ENCODE results near the gene MYEF2. TPM values are rescaled to one million over a fixed set of nuclear protein-coding genes. Genes with fewer than 3 reads are reported as not detected.

MYEF2 gene
- total RNA-seq, 1 donor from 2014 or later, result 140 TPM

- Mint-ChIP-seq H3K36me3 (no peaks in the 10 kb centered on the region), H3K4me3 (no peak overlapping the region), H3K9me3 (no peaks in the 10 kb centered on the region), H3K27me3 (ENCODE audit: insufficient read depth, low read depth) (peaks cover 3% of the 10 kb centered on the region), H3K4me1 (peaks cover 2% of the 10 kb centered on the region), H3K27ac (no peak overlapping the region)
- no peaks in the 10 kb centered on the region for H3K9me3 ChIP-seq (ENCODE audit: low read depth)
- TF ChIP-seq, protein P1, sequence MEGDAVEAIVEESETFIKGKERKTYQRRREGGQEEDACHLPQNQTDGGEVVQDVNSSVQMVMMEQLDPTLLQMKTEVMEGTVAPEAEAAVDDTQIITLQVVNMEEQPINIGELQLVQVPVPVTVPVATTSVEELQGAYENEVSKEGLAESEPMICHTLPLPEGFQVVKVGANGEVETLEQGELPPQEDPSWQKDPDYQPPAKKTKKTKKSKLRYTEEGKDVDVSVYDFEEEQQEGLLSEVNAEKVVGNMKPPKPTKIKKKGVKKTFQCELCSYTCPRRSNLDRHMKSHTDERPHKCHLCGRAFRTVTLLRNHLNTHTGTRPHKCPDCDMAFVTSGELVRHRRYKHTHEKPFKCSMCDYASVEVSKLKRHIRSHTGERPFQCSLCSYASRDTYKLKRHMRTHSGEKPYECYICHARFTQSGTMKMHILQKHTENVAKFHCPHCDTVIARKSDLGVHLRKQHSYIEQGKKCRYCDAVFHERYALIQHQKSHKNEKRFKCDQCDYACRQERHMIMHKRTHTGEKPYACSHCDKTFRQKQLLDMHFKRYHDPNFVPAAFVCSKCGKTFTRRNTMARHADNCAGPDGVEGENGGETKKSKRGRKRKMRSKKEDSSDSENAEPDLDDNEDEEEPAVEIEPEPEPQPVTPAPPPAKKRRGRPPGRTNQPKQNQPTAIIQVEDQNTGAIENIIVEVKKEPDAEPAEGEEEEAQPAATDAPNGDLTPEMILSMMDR (IDR thresholded peaks at IDR 0.05), result no peak
- TF ChIP-seq EZH2 (IDR thresholded peaks at IDR 0.05) (no peak), EZH2phosphoT487 (IDR thresholded peaks at IDR 0.05) (no peak)
- no peak overlapping the region for H3K4me3 ChIP-seq
- no peaks in the 10 kb centered on the region for H4K20me1 ChIP-seq (ENCODE audit: low read depth)
- H3K36me3 ChIP-seq, result no peaks in the 10 kb centered on the region
- no peaks in the 10 kb centered on the region for H3K4me1 ChIP-seq
- no peaks in the 10 kb centered on the region for H3K79me2 ChIP-seq (ENCODE audit: low read depth)
- no peak overlapping the region for H2AFZ ChIP-seq (replicated peaks)
- no peaks in the 10 kb centered on the region for H3F3A ChIP-seq (ENCODE audit: low read depth)
- H3K9ac ChIP-seq, result no peak overlapping the region
- DNase-seq (ENCODE audit: low spot score), result no peak
- no peak overlapping the region for H3K4me2 ChIP-seq
- H3K27ac ChIP-seq, result no peak overlapping the region
- no peaks in the 10 kb centered on the region for H3K27me3 ChIP-seq
Observed at GRCh38 chr15:48097264-48097663, 80.8 kb downstream of the MYEF2 start.

DNA sequence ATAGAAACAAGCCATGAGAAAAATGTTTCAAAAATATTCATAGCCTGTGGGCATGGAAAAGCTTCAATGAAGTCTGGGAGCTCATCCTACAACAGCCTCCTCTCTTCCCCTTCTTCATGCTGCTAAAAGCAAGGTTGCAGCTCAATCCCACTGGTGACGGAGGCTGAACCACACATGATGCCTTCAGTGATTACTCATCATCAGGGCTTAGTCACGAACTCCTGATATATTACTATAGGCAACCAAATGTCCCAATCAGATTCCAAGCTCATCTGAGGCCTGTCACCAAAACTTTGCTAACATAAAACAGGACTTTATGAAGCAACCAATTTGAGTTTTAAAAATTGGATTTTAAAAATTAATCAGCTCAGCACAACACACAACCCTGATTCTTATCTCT lies 81.3 kb downstream of the MYEF2 start:
- Mint-ChIP-seq H3K27ac (no peak overlapping the region), H3K9me3 (no peaks in the 10 kb centered on the region), H3K36me3 (no peaks in the 10 kb centered on the region), H3K27me3 (ENCODE audit: insufficient read depth, low read depth) (peaks cover 3% of the 10 kb centered on the region), H3K4me3 (no peak overlapping the region), H3K4me1 (no peaks in the 10 kb centered on the region)
- Histone ChIP-seq H4K20me1 (ENCODE audit: low read depth) (no peaks in the 10 kb centered on the region), H3K9me3 (ENCODE audit: low read depth) (no peaks in the 10 kb centered on the region), H3K79me2 (ENCODE audit: low read depth) (no peaks in the 10 kb centered on the region), H3K4me3 (no peak overlapping the region), H3K27ac (no peak overlapping the region), H3K4me2 (no peak overlapping the region), H3K27me3 (no peaks in the 10 kb centered on the region), H2AFZ (replicated peaks) (no peak overlapping the region), H3K4me1 (no peaks in the 10 kb centered on the region), H3K9ac (no peak overlapping the region), H3K36me3 (no peaks in the 10 kb centered on the region), H3F3A (ENCODE audit: low read depth) (no peaks in the 10 kb centered on the region)
- TF ChIP-seq, protein P1 (IDR thresholded peaks at IDR 0.05), result no peak
- TF ChIP-seq EZH2 (IDR thresholded peaks at IDR 0.05) (no peak), EZH2phosphoT487 (IDR thresholded peaks at IDR 0.05) (no peak)
- DNase-seq (ENCODE audit: low spot score), result no peak

GRCh38 chr15:48096355-48096786 lies 81.7 kb downstream of the MYEF2 start:
- TF ChIP-seq, protein P1 (IDR thresholded peaks at IDR 0.05), result no peak
- no peak for TF ChIP-seq EZH2 (IDR thresholded peaks at IDR 0.05)
- no peak for TF ChIP-seq EZH2phosphoT487 (IDR thresholded peaks at IDR 0.05)
- no peaks in the 10 kb centered on the region for H3K9me3 Mint-ChIP-seq
- no peaks in the 10 kb centered on the region for H3K4me1 ChIP-seq
- H4K20me1 ChIP-seq (ENCODE audit: low read depth), result no peaks in the 10 kb centered on the region
- H3K4me3 Mint-ChIP-seq, result no peak overlapping the region
- H3K36me3 ChIP-seq, result no peaks in the 10 kb centered on the region
- H3K27ac Mint-ChIP-seq, result no peak overlapping the region
- no peak overlapping the region for H3K4me3 ChIP-seq
- no peaks in the 10 kb centered on the region for H3F3A ChIP-seq (ENCODE audit: low read depth)
- no peak for DNase-seq (ENCODE audit: low spot score)
- H2AFZ ChIP-seq (replicated peaks), result no peak overlapping the region
- H3K4me1 Mint-ChIP-seq, result peaks cover 3% of the 10 kb centered on the region
- no peaks in the 10 kb centered on the region for H3K27me3 ChIP-seq
- peaks cover 3% of the 10 kb centered on the region for H3K27me3 Mint-ChIP-seq (ENCODE audit: insufficient read depth, low read depth)
- H3K4me2 ChIP-seq, result no peak overlapping the region
- H3K9me3 ChIP-seq (ENCODE audit: low read depth), result no peaks in the 10 kb centered on the region
- H3K36me3 Mint-ChIP-seq, result no peaks in the 10 kb centered on the region
- no peak overlapping the region for H3K9ac ChIP-seq
- H3K27ac ChIP-seq, result no peak overlapping the region
- H3K79me2 ChIP-seq (ENCODE audit: low read depth), result no peaks in the 10 kb centered on the region

Measured in neural progenitor cell (in vitro differentiated cells).